ENCODE data around the gene RIC8B. TPM values are rescaled to one million over a fixed set of nuclear protein-coding genes. Genes with fewer than 3 reads are reported as not detected.
"Not testable (repeated sequence)": the region's sequence is repeated elsewhere in the genome, so short reads cannot be mapped to it uniquely, and the experiment has no call there.

RIC8B gene
- total RNA-seq, 1 experiment from 2014 or later = 10.4 TPM

DNA sequence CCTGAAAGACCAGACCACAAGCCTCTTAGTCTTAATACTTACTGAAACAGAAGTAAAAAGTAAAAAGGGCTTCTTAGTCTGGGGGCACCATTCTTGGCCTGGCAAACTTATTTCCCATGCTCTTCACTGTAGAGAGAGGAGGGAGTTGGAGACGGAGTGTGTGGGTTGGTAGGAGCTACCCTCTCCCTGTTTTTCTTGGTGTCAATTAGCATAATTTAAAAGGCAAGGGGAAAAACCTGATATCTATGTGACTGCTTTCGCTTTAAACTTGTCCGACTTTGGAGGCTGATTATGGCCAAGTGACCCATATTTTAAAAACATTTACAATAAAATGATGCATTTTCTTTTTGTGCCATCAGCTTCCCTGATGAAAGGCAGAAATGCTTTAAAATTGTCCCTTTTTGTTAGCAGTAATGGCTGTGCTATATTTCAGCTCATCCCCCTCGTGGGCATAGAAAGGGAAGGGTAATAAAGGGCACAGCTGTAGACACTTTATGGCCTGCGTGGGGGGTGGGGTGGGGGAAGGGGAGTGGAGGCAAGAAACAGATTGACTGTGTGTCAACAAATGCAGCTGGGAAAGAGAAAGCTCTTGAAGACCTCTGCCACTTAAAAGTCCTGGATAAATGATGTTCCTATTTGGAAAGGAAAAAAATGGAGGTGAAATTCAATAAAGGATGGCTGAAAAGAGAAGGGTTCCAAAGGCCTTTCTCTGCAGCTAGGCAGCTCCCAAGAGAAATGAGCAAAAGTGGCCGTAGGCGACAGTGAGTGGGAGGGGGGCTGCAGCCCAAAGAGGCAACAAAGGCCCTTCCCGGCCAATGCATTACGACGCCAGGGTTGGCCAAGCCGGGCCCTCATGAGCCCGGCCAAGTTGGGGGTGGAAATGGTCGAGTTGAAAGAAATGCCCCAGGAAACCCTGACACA, 123.8 kb downstream of the RIC8B start:
- DNase-seq (ENCODE audit: extremely low read depth, low read depth) = no peak

GRCh38 chr12:106900554-106900953, 126.1 kb downstream of the RIC8B start:
- DNase-seq (ENCODE audit: extremely low read depth, low read depth) = no peak

- DNase-seq (ENCODE audit: extremely low read depth, low read depth) = no peak
Observed at GRCh38 chr12:106901276-106901675, 126.8 kb downstream of the RIC8B start.

- DNase-seq (ENCODE audit: extremely low read depth, low read depth) = no peak
Observed at GRCh38 chr12:106902053-106902452, 127.6 kb downstream of the RIC8B start.

DNA sequence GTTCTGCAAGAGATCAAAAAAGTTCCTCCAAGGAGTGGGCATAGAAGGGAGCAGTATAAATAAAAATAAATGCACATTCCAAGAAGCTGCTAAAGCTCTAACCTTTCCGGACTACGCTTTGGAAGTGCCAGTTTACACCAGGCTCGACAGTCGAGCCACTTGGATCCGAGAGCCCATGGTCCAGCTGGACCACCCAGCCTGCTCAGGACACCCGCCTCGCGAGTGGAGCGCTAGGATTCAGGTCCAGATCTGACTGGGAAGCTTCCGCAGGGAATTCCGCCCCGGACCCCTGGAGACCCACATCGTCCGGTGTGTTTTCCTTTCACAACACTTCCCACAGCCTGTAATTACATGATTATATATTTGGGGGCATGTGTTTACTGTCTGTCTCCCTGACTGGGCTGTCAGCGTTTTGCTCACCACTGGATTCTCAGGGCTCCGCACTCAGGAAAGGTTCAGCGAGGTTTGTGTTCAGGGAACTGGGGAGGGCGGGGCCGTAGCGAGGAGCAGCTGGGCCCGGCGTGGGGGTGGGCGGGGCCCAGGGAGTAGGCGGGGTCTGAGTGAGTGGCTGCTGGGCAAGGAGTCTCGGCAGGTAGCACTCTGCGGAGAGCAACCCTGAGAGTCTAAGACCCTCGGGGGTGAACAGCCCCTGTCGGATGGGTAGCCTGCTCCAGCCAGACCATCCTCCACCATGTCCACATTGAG, 128.9 kb downstream of the RIC8B start:
- DNase-seq (ENCODE audit: extremely low read depth, low read depth) = peak; percentile 55

- no peak for DNase-seq (ENCODE audit: extremely low read depth, low read depth)
Observed at GRCh38 chr12:106906715-106907114, 132.2 kb downstream of the RIC8B start.

DNA sequence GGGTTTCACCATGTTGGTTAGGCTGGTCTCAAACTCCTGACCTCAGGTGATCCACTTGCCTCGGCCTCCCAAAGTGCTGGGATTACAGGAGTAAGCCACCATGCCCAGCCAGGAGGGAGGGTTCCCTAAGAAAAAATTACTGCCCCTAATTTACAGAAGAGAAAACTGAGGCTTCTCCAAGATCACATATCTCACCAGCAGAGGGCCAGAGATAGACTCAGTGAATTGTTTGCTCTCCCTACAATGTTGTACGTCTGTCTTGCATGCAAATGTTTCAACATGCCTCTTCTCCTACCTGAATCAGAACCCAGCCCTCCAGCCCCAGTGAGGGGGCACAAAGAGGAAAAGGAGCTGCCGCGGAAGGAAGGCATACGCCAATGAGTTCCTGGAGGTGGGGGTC, 132.9 kb downstream of the RIC8B start:
- no peak for DNase-seq (ENCODE audit: extremely low read depth, low read depth)

GRCh38 chr12:106907846-106908245, 133.4 kb downstream of the RIC8B start:
- DNase-seq (ENCODE audit: extremely low read depth, low read depth) = no peak

- DNase-seq (ENCODE audit: extremely low read depth, low read depth) = no peak
Observed at GRCh38 chr12:106908561-106908960, 134.1 kb downstream of the RIC8B start.

DNA sequence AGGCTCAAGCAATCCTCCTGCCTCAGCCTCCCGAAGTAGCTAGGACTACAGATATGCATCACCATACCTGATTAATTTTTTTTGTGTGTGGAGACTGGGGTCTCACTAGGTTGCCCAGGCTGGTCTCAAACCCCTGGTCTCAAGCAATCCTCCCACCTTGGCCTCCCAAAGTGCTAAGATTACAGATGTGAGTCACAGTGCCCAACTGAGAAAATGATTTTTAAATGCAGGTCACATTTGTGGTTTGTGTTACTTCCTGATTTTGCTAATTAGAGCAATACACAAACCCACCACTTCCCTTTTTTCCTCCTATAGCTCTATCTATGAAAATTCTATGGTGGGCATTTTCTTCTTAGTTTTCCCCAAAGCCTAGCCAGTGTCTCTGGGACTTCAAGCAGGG, 135.7 kb downstream of the RIC8B start:
- no peak for DNase-seq (ENCODE audit: extremely low read depth, low read depth)

DNA sequence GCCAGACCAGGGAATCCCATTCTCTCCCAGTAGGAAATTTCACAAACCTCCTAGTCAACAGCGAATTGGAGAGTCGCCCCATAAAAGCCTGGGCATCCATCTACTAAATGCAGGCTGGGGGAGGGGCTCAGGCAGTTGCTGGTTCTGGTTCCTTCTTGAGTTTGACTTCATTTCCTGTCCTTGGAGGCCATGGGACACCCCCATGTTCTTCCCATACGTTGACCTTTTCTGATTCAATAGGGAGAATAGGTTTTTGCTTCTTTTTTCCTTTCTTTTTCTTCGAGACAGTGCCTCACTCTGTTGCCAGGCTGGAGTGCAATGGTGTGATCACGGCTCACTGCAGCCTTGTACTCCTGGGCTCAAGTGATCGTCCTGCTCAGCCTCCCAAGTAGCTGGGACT, 137.1 kb downstream of the RIC8B start:
- DNase-seq (ENCODE audit: extremely low read depth, low read depth) = no peak

DNA sequence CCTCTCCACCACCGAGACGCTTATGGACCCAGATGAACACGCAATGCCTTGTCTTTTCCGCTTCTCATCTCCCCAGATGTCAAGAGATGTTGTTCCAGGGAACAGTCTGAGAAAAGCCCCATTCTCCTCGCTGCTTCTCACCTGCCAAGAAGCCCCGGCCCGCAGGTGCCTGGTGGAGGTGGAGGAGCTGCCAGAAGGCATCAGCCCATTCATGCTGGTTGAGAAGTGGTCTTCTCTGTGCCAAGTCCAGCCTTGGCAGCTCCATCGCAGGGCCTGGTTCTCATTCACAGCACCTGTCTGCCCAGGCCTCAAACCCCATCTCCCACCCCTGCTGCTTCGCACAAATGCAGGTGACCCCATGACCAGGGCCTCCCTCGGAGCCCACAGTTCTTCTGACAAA, 139.0 kb downstream of the RIC8B start:
- DNase-seq (ENCODE audit: extremely low read depth, low read depth) = no peak

DNA sequence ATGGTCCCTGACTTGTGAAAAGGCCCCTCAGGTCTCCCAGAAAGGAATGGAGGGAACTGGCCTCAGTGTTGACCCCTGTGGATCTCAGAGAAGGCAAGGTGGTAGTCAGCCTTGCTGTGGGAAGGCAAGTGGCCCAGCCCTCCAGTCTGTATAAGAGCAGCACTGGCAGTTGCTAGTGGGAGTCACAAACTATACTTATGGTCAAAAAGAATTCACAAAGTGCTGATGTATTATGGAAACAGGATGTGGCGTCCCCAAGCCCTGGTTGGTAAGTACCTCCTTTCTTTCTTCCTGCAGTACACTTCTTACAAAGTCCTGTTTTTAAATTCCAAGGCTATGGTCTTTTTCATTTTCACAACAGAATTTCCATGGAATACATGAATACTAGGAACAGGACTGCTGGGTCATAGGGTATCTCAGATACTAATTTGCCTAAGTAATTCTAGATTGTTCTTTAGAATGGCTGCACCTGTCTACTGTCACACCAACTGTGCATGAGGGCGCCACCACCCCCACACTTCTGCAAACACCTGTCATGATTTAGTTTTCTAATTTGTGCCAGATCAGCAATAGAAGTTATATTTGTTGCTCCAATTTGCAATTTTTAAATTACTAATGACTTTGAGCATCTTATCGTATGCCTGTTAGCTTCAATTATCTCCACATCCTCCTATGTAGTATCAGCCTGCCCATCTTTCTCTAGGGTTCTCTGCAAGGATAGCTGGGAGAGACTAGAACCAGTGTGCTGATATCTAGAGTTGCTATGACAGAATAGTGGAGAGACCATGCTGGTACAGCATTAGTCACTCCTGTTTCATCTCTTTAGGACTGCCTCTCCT, 140.5 kb downstream of the RIC8B start:
- DNase-seq (ENCODE audit: extremely low read depth, low read depth) = no peak

DNA sequence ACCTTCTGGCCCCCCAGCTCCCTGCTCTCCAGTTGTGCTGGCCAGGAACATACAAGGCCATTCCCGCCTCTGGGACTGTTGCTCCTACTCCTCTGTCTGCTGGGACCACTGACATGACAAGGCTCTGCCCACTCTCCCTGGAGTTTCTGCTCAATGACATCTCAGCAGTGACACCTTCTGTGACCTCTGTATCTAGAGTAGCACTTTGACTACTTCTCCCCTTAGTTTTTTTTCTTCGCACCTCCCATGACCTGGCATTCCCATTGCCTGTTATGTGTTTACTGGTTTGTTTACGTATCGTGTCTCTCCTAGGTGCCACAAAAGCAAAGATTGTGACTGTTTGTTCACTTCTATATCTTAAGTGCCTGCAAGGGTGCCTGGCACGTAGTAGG, 141.1 kb downstream of the RIC8B start:
- DNase-seq (ENCODE audit: extremely low read depth, low read depth) = no peak

- DNase-seq (ENCODE audit: extremely low read depth, low read depth) = no peak
Observed at GRCh38 chr12:106917503-106917902, 143.0 kb downstream of the RIC8B start.

DNA sequence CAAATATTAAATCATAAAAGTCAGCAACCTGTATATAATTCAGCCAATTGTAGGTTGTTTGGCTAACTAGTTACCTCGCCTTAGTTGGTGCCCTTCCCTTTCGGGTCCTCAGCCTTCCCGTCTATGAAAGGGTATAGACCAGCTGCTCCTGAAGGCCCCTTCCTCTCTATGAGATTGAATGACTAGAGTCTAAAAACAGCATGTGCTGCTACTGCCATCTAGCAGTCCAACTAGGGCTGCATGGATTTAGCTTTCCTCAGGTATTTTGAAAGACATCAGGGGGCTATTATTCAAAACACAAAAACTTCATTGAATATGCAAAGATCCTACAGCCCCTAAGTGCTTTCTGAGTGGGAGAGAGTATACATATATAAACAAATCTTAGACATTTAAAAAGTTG, 144.3 kb downstream of the RIC8B start:
- peak; percentile 16 for DNase-seq (ENCODE audit: extremely low read depth, low read depth)

DNA sequence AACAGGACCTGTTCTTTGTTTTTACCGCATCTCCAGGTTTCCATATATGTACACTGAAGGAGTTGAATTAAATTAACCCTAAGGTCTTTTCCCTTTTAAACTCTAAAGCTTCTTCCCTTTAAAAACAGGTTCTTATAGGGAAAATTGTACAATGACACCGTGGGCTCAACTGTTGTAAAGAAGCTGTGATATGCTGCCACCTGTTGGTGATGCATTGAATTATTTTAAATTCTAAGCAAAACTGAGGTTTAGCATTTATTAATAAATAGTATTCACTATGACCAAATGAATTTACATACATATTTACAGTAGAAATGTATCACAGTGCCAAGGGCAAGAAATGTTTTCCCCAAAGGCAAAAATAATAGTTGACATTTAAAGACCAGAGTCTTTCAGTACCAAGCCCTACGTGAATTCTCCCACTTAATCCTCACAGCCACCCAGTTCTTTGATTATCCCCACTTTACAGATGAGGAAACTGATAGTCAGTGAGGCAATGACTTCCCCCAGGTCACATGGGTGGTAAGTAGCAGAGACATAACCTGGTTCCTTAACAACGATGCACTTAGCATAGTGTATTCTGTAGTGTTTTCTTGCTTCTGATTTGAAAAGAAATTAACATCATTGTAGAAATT, 145.5 kb downstream of the RIC8B start:
- peak; percentile 51 for DNase-seq (ENCODE audit: extremely low read depth, low read depth)

DNA sequence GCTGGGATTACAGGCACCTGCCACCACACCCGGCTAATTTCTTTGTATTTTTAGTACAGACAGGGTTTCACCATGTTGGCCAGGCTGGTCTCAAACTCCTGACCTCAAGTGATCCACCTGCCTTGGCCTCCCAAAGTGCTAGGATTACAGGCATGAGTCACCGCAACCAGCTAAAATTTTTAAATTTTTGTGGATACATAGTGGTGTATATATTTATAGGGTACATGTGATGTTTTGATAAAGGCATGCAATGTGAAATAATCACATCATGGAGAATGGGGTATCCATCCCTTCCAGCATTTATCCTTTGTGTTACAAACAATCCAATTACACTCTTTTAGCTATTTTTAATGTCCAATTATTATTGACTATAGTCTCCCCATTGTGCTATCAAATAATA, 147.5 kb downstream of the RIC8B start:
- DNase-seq (ENCODE audit: extremely low read depth, low read depth) = not testable (repeated sequence)

GRCh38 chr12:106923594-106923993, 149.1 kb downstream of the RIC8B start:
- not testable (repeated sequence) for DNase-seq (ENCODE audit: extremely low read depth, low read depth)

DNA sequence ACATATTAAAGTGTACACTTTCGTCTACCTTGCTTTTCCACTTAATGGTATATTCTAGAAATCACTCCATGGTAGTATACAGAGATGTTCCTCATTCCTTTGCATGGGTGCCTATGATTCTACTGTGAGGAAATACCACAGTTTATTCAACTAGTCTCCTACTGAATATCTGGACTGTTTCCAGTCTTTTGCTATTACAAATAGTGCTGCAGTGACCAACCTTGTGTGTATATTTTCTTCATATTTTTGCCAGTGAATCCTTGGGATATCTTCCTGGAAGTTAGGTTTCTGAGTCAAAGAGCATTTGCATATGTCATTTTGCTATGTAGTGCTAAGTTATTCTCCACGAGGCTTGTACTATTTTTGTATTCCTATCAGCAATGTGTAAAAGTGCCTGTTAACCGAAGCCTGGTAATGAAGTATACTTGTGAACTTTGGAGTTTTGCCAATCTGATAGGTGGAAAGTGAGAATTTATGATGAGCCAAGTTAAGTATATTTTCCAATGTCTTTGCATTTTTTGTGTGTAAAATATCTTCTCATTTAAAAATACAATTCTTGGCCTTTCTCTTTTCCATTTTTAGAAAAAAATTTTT, 149.9 kb downstream of the RIC8B start:
- DNase-seq (ENCODE audit: extremely low read depth, low read depth) = no peak
